C4-2B (cell line): ENCODE measurements around the gene ZNF66.

ENCODE experiments used
- CTCF ChIP-seq: fragments of 450-650 bp; conservative IDR thresholded peaks from 2 replicates; pipeline ENCODE4 v1.5.1; 2017; ENCODE audit warnings: mild to moderate bottlenecking
- ZFX ChIP-seq: fragments of 450-650 bp; IDR thresholded peaks from 2 replicates; pipeline ENCODE4 v1.6.1; 2017

- TF ChIP-seq CTCF: no peak
- no peak for TF ChIP-seq ZFX
Observed at GRCh38 chr19:20787786-20788185, 11.7 kb downstream of the ZNF66 start.
